ENCODE data around the gene RIC8B.

RIC8B gene

GRCh38 chr12:106745181-106745745 is 29.2 kb upstream of the RIC8B start:
- TF ChIP-seq CTCF (IDR thresholded peaks at IDR 0.05; ENCODE audit: borderline replicate concordance, insufficient read depth, low read depth, low read length), result no peak

GRCh38 chr12:106747973-106748436 is 26.5 kb upstream of the RIC8B start:
- no peak overlapping the region for H3K4me3 ChIP-seq (ENCODE audit: low read depth, low read length)
- TF ChIP-seq CTCF (IDR thresholded peaks at IDR 0.05; ENCODE audit: borderline replicate concordance, insufficient read depth, low read depth, low read length), result no peak

More at GRCh38 chr12:106745181-106745745, 29.2 kb upstream of the RIC8B start:
- no peak overlapping the region for H3K4me3 ChIP-seq (ENCODE audit: low read depth, low read length)

- no peak overlapping the region for H3K4me3 ChIP-seq (ENCODE audit: low read depth, low read length)
- TF ChIP-seq CTCF (IDR thresholded peaks at IDR 0.05; ENCODE audit: borderline replicate concordance, insufficient read depth, low read depth, low read length), result no peak
These were observed 24.0 kb upstream of the RIC8B start for GRCh38 chr12:106750524-106750923.

- TF ChIP-seq CTCF (IDR thresholded peaks at IDR 0.05; ENCODE audit: borderline replicate concordance, insufficient read depth, low read depth, low read length), result no peak
- no peak overlapping the region for H3K4me3 ChIP-seq (ENCODE audit: low read depth, low read length)
These were observed 21.0 kb upstream of the RIC8B start for GRCh38 chr12:106753526-106753925.

GRCh38 chr12:106754331-106754730 is 20.2 kb upstream of the RIC8B start:
- TF ChIP-seq CTCF (IDR thresholded peaks at IDR 0.05; ENCODE audit: borderline replicate concordance, insufficient read depth, low read depth, low read length), result no peak
- no peak overlapping the region for H3K4me3 ChIP-seq (ENCODE audit: low read depth, low read length)

GRCh38 chr12:106757623-106758348 is 16.7 kb upstream of the RIC8B start:
- no peak overlapping the region for H3K4me3 ChIP-seq (ENCODE audit: low read depth, low read length)
- no peak for TF ChIP-seq CTCF (IDR thresholded peaks at IDR 0.05; ENCODE audit: borderline replicate concordance, insufficient read depth, low read depth, low read length)
